Immature natural killer cell (primary cell): ENCODE results near the gene MARK3. TPM values are rescaled to one million over a fixed set of nuclear protein-coding genes. Genes with fewer than 3 reads are reported as not detected.
A peak's percentile ranks its signal among the peaks of the same experiment; 100 is the strongest.
"Not testable (repeated sequence)": the region's sequence is repeated elsewhere in the genome, so short reads cannot be mapped to it uniquely, and the experiment has no call there.

Source experiments
- DNase-seq, 3 donors: peaks; one replicate each; pipeline ENCODE4 v3.0.0; 2022; ENCODE audit warnings: mixed read lengths in 1 of 3
- H3K27ac Mint-ChIP-seq, 6 donors: one replicate each; pipeline ENCODE4 v1.8.0; 2020; ENCODE audit warnings: mixed read lengths in 6 of 6, mild to moderate bottlenecking in 5 of 6, inconsistent platforms in 4 of 6, moderate library complexity in 3 of 6
- H3K27me3 Mint-ChIP-seq, 3 donors: one replicate each; pipeline ENCODE4 v1.8.0; 2020 to 2021; ENCODE audit warnings: low read depth in 3 of 3, mild to moderate bottlenecking in 3 of 3, mixed read lengths in 3 of 3, moderate library complexity in 3 of 3, inconsistent platforms in 1 of 3
- H3K36me3 Mint-ChIP-seq, 3 donors: one replicate each; pipeline ENCODE4 v1.8.0; 2020; ENCODE audit warnings: mixed read lengths in 3 of 3, inconsistent platforms in 2 of 3, mild to moderate bottlenecking in 2 of 3
- H3K4me1 Mint-ChIP-seq, 2 donors: one replicate each; pipeline ENCODE4 v1.8.0; 2020; ENCODE audit warnings: inconsistent platforms in 2 of 2, mild to moderate bottlenecking in 2 of 2, mixed read lengths in 2 of 2, moderate library complexity in 1 of 2
- H3K4me3 Mint-ChIP-seq, 5 donors: one replicate each; pipeline ENCODE4 v1.8.0; 2020; ENCODE audit warnings: mild to moderate bottlenecking in 5 of 5, mixed read lengths in 5 of 5, inconsistent platforms in 3 of 5, moderate library complexity in 3 of 5
- H3K9me3 Mint-ChIP-seq, 6 donors: one replicate each; pipeline ENCODE4 v1.8.0; 2020; ENCODE audit warnings: mild to moderate bottlenecking in 6 of 6, mixed read lengths in 6 of 6, inconsistent platforms in 4 of 6, moderate library complexity in 3 of 6
- polyA plus RNA-seq, 3 donors: library from polyadenylated mRNA; unstranded; fragments of 300-500 nt; fragmentation: Illumina TruSeq; gene quantifications; one replicate each; pipeline ENCODE4 v1.2.3, GENCODE V29; 2021

MARK3 gene
- polyA plus RNA-seq, 3 donors from 2014 or later, result 23.4 to 44.1 (median 25.7) TPM

- H3K27me3 Mint-ChIP-seq, result peaks cover 3 to 17% (median 7%) of the 10 kb centered on the region in 3 donors
- H3K4me3 Mint-ChIP-seq, result no peak overlapping the region
- no peaks in the 10 kb centered on the region for H3K9me3 Mint-ChIP-seq
- peaks cover 0 to 5% (median 3%) of the 10 kb centered on the region in 3 donors for H3K36me3 Mint-ChIP-seq
- H3K27ac Mint-ChIP-seq, result no peak overlapping the region
- H3K4me1 Mint-ChIP-seq, result no peaks in the 10 kb centered on the region
- DNase-seq, result no peak
Measured at GRCh38 chr14:103349982-103350381, 35.2 kb upstream of the MARK3 start.

DNA sequence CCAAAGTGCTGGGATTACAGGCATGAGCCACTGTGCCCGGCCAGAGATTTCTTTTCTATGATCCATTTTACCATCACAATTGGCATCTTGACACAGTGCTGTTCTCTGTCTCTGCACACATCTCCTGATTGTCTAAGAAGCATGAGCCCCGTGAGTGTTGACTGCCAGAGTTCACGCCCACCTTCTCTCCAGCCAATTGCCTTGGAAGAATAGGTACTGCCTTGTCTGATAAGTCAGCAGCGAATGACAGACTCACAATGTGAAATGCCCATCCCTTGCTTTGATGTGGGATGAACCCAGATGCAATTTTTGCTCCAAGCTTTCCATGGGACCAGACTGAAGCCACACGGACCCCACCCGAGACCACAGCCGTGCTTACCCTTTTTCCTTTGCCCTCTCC, 31.9 kb upstream of the MARK3 start:
- Mint-ChIP-seq H3K36me3 (peaks cover 0 to 5% (median 0%) of the 10 kb centered on the region in 3 donors), H3K4me3 (no peak overlapping the region), H3K9me3 (no peaks in the 10 kb centered on the region), H3K27me3 (peaks cover 0 to 7% (median 3%) of the 10 kb centered on the region in 3 donors), H3K27ac (no peak overlapping the region), H3K4me1 (peaks cover 0 to 7% of the 10 kb centered on the region in 2 donors)
- DNase-seq, result no peak

GRCh38 chr14:103354141-103354540, 31.1 kb upstream of the MARK3 start:
- DNase-seq, result no peak
- Mint-ChIP-seq H3K36me3 (peaks cover 0 to 5% (median 0%) of the 10 kb centered on the region in 3 donors), H3K27me3 (peaks cover 0 to 7% (median 0%) of the 10 kb centered on the region in 3 donors), H3K27ac (no peak overlapping the region), H3K9me3 (no peaks in the 10 kb centered on the region), H3K4me3 (no peak overlapping the region), H3K4me1 (peaks cover 0 to 7% of the 10 kb centered on the region in 2 donors)

DNA sequence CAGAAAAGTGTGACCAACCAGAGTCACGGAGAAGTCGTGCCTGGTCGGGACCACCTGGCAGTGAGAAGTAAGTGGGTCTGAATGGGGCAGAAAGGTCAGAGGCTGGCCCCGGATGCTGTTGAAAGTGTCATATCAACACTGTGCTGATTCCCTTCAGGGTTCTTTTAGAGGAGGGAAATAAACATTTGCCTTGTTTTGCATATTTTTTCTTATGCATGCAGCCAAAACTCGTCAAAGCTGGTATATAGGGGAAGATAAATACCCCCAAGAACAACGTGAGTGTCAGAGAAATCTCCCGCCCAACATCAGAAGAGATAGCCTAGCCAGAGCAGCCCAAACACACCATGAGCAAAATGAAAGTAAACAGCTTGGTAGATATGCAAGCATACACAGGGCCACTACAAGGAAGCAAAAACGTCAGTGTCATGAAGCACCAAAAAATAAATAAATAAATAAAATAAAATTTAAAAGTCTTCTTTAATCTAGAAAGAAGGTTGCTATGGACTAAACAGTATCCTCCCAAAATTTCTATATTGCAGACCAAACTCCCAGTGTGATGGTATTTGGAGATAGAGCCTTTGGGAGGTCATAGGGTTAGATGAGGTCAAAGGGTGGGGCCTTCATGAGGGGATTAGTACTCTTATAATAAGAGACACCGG, 29.1 kb upstream of the MARK3 start:
- Mint-ChIP-seq H3K4me1 (peaks cover 0 to 7% of the 10 kb centered on the region in 2 donors), H3K27ac (no peak overlapping the region), H3K9me3 (peaks cover 0 to 2% (median 0%) of the 10 kb centered on the region in 6 donors), H3K27me3 (peaks cover 0 to 9% (median under 1%) of the 10 kb centered on the region in 3 donors), H3K36me3 (peaks cover 0 to 5% (median 0%) of the 10 kb centered on the region in 3 donors), H3K4me3 (peak overlapping the region in 1 of 5 donors; percentile 44)
- no peak for DNase-seq

DNA sequence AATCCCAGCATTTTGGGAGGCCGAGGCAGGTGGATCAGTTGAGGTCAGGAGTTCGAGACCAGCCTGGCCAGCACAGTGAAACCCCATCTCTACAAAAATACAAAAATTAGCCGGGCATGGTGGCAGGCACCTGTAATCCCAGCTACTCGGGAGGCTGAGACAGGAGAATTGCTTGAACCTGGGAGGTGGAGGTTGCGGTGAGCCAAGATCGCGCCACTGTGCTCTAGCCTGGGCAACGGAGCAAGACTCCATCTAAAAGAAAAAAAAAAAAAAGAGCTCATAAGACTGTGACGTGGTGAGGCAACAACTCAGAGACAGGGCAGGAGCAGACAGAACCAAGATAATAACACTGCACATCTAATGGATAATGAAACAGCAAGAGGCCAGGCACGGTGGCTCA, 27.7 kb upstream of the MARK3 start:
- H3K4me3 Mint-ChIP-seq, H3K9me3 Mint-ChIP-seq, H3K27ac Mint-ChIP-seq, DNase-seq, H3K4me1 Mint-ChIP-seq, H3K36me3 Mint-ChIP-seq: not testable (repeated sequence)
- H3K27me3 Mint-ChIP-seq, result peaks cover 2 to 12% (median 7%) of the 10 kb centered on the region in 3 donors

GRCh38 chr14:103360548-103360947, 24.7 kb upstream of the MARK3 start:
- peaks cover 0 to 7% of the 10 kb centered on the region in 2 donors for H3K4me1 Mint-ChIP-seq
- peaks cover 7 to 25% (median 15%) of the 10 kb centered on the region in 6 donors for H3K9me3 Mint-ChIP-seq

GRCh38 chr14:103361867-103362266, 23.3 kb upstream of the MARK3 start:
- H3K9me3 Mint-ChIP-seq, result peaks cover 7 to 25% (median 15%) of the 10 kb centered on the region in 6 donors
- no peak overlapping the region for H3K4me3 Mint-ChIP-seq
- peaks cover 3 to 16% (median 10%) of the 10 kb centered on the region in 3 donors for H3K27me3 Mint-ChIP-seq
- peaks cover 0 to 2% of the 10 kb centered on the region in 2 donors for H3K4me1 Mint-ChIP-seq
- H3K36me3 Mint-ChIP-seq, result peaks cover 11 to 16% (median 12%) of the 10 kb centered on the region in 3 donors
- no peak overlapping the region for H3K27ac Mint-ChIP-seq
- no peak for DNase-seq

More at GRCh38 chr14:103360548-103360947, 24.7 kb upstream of the MARK3 start:
- Mint-ChIP-seq H3K27me3 (peaks cover 3 to 16% (median 10%) of the 10 kb centered on the region in 3 donors), H3K27ac (no peak overlapping the region), H3K4me3 (no peak overlapping the region), H3K36me3 (peaks cover 11 to 16% (median 12%) of the 10 kb centered on the region in 3 donors)
- DNase-seq, result no peak

DNA sequence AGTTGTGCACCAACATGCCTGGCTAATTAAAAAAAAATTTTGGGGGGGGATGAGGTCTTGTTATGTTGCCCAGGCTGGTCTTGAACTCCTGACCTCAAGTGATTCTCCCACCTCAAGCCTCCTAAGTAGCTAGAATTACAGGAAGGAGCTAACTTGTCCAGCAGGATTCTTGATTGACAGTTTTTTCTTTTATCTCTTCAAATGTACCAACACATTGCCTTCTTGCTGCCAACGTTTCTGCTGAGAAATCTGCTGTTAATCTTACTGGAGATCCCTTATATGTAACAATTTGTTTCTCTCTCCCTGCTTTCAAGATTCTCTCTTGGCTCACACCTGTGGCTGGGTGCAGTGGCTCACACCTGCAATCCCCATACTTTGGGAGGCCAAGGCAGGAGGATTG, 22.4 kb upstream of the MARK3 start:
- H3K9me3 Mint-ChIP-seq, result peaks cover 7 to 25% (median 15%) of the 10 kb centered on the region in 6 donors
- no peak overlapping the region for H3K27ac Mint-ChIP-seq
- DNase-seq, result no peak
- H3K4me1 Mint-ChIP-seq, result no peaks in the 10 kb centered on the region
- peaks cover 3 to 14% (median 10%) of the 10 kb centered on the region in 3 donors for H3K27me3 Mint-ChIP-seq
- H3K4me3 Mint-ChIP-seq, result no peak overlapping the region
- H3K36me3 Mint-ChIP-seq, result peaks cover 11 to 12% (median 11%) of the 10 kb centered on the region in 3 donors

GRCh38 chr14:103366741-103367140, 18.5 kb upstream of the MARK3 start:
- Mint-ChIP-seq H3K36me3 (peaks cover 11 to 12% (median 11%) of the 10 kb centered on the region in 3 donors), H3K27ac (no peak overlapping the region), H3K9me3 (peaks cover 7 to 25% (median 15%) of the 10 kb centered on the region in 6 donors), H3K4me1 (no peaks in the 10 kb centered on the region), H3K27me3 (peaks cover 1 to 10% (median 7%) of the 10 kb centered on the region in 3 donors), H3K4me3 (no peak overlapping the region)
- no peak for DNase-seq

GRCh38 chr14:103367995-103368394, 17.2 kb upstream of the MARK3 start:
- no peak for DNase-seq
- H3K4me3 Mint-ChIP-seq, result no peak overlapping the region
- H3K4me1 Mint-ChIP-seq, result no peaks in the 10 kb centered on the region
- H3K9me3 Mint-ChIP-seq, result peaks cover 3 to 17% (median 8%) of the 10 kb centered on the region in 6 donors
- H3K36me3 Mint-ChIP-seq, result peaks cover 8 to 11% (median 11%) of the 10 kb centered on the region in 3 donors
- no peak overlapping the region for H3K27ac Mint-ChIP-seq
- peaks cover 3 to 9% (median 5%) of the 10 kb centered on the region in 3 donors for H3K27me3 Mint-ChIP-seq

DNA sequence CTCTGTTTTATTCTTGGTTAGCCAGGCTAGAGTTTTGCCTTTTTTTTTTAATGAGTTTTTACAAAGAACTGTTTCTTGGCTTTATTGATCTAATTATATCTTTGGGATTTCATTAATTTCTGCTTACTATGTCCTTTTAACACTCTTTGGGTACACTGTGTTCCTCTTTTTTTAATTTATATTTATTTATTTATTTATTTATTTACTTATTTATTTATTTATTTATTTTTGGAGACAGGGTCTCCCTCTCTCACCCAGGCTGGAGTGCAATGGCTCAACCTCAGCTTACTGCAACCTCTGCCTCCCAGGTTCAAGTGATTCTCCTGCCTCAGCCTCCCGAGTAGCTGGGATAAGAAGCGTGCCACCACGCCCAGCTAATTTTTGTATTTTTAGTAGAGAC, 15.1 kb upstream of the MARK3 start:
- H3K4me1 Mint-ChIP-seq, result no peaks in the 10 kb centered on the region
- no peaks in the 10 kb centered on the region for H3K36me3 Mint-ChIP-seq
- no peak overlapping the region for H3K4me3 Mint-ChIP-seq
- H3K27ac Mint-ChIP-seq, result no peak overlapping the region
- no peak for DNase-seq
- peaks cover 4 to 6% (median 5%) of the 10 kb centered on the region in 3 donors for H3K27me3 Mint-ChIP-seq
- peaks cover 0 to 1% (median 0%) of the 10 kb centered on the region in 6 donors for H3K9me3 Mint-ChIP-seq

DNA sequence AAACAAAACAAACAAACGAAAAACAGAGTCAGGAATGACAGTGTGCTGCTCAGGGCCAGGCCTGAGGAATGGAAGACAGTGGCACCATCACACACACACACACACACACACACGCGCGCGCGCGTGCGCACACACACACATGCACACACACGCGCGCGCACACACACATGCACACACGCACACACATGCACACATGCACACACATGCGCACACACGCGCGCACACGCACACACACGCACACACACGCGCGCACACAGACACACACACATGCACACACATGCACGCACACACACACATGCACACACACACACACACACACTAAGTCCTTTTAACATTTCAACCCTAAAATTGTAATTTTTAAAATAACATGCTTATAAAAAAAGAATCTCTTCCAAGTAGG, 13.2 kb upstream of the MARK3 start:
- no peaks in the 10 kb centered on the region for H3K4me1 Mint-ChIP-seq
- H3K27ac Mint-ChIP-seq, result peak overlapping the region in 1 of 6 donors; percentile 8

GRCh38 chr14:103372552-103373304, 12.5 kb upstream of the MARK3 start:
- no peaks in the 10 kb centered on the region for H3K36me3 Mint-ChIP-seq
- H3K4me1 Mint-ChIP-seq, result no peaks in the 10 kb centered on the region
- no peak for DNase-seq
- H3K4me3 Mint-ChIP-seq, result no peak overlapping the region
- peak overlapping the region in 1 of 6 donors; percentile 8 for H3K27ac Mint-ChIP-seq
- peaks cover 4 to 6% (median 5%) of the 10 kb centered on the region in 3 donors for H3K27me3 Mint-ChIP-seq
- no peaks in the 10 kb centered on the region for H3K9me3 Mint-ChIP-seq

More for the DNA sequence above, 13.2 kb upstream of the MARK3 start:
- no peak for DNase-seq
- Mint-ChIP-seq H3K36me3 (no peaks in the 10 kb centered on the region), H3K9me3 (no peaks in the 10 kb centered on the region), H3K4me3 (no peak overlapping the region), H3K27me3 (peaks cover 4 to 6% (median 5%) of the 10 kb centered on the region in 3 donors)

- H3K4me3 Mint-ChIP-seq, result no peak overlapping the region
- H3K9me3 Mint-ChIP-seq, result no peaks in the 10 kb centered on the region
- no peaks in the 10 kb centered on the region for H3K36me3 Mint-ChIP-seq
- H3K27ac Mint-ChIP-seq, result no peak overlapping the region
- DNase-seq, result no peak
- no peaks in the 10 kb centered on the region for H3K4me1 Mint-ChIP-seq
- peaks cover 6 to 7% (median 6%) of the 10 kb centered on the region in 3 donors for H3K27me3 Mint-ChIP-seq
Measured at GRCh38 chr14:103374121-103374520, 11.1 kb upstream of the MARK3 start.
